H1 (cell line): Measurements from ENCODE around the gene BMERB1. TPM values are rescaled to one million over a fixed set of nuclear protein-coding genes. Genes with fewer than 3 reads are reported as not detected.

Source experiments
- BACH1 ChIP-seq: IDR thresholded peaks from 2 replicates; pipeline ENCODE4 v1.6.1; 2012; ENCODE audit warnings: low read length, improper control_type of control experiment
- CHD7 ChIP-seq: fragments of 300-600 bp; sonication (generic); IDR thresholded peaks from 2 replicates; pipeline ENCODE4 v1.7.1; 2012; ENCODE audit warnings: low read length, moderate library complexity, mild to moderate bottlenecking, inconsistent platforms; ENCODE audit not compliant: insufficient replicate concordance
- NRF1 ChIP-seq: IDR thresholded peaks from 2 replicates; pipeline ENCODE4 v1.6.1; 2011; ENCODE audit warnings: mild to moderate bottlenecking, low read depth, low read length, improper control_type of control experiment
- POLR2AphosphoS5 ChIP-seq: IDR thresholded peaks from 2 replicates; pipeline ENCODE4 v1.6.1; 2011; ENCODE audit warnings: low read depth, low read length
- YY1 ChIP-seq: IDR thresholded peaks from 2 replicates; pipeline ENCODE4 v1.6.1; 2011; ENCODE audit warnings: low read depth, mild to moderate bottlenecking, low read length
- polyA plus RNA-seq, 7 experiments: library from polyadenylated mRNA; depleted of rRNA in 3 of 7; stranded (reverse) in 5 of 7; unstranded in 2 of 7; fragments of >200 nt in 5 of 7; fragments of 200-250 nt in 2 of 7; gene quantifications; 1 replicate in 5 of 7; 2 replicates in 1 of 7; 4 replicates in 1 of 7; pipeline versions ENCODE4 v1.2.1 to v1.2.3, GENCODE V29; 2011 to 2013; ENCODE audit warnings: missing spikeins in 2 of 7, mixed read lengths in 2 of 7
- total RNA-seq: library from RNA; stranded (reverse); fragmentation: NEBNext Ultra II Directional; extraction: Animal tissue kit (Norgen Biotek cat#: 25700); gene quantifications from 2 replicates; pipeline ENCODE4 v1.2.1, GENCODE V29; 2021

The BMERB1 gene
- total and polyA plus RNA-seq, 2 of the 8 experiments (the other 6 are each of a cell fraction or from before 2014, with no cell fraction given) = 23.5 to 27.1 TPM

GRCh38 chr16:15635926-15636325, 201.5 kb downstream of the BMERB1 start (continued):
- TF ChIP-seq POLR2AphosphoS5 = no peak
- no peak for TF ChIP-seq CHD7
- no peak for TF ChIP-seq YY1
- TF ChIP-seq BACH1 = no peak
- TF ChIP-seq NRF1 = no peak
